ENCODE data around the gene CLIP2. TPM values are rescaled to one million over a fixed set of nuclear protein-coding genes. Genes with fewer than 3 reads are reported as not detected.

The CLIP2 gene
- total RNA-seq, 1 experiment from 2014 or later, result 21.6 TPM

- WGBS (ENCODE audit: extremely low coverage, insufficient read length, low lambda C conversion rate), result no CpG with 5 or more reads among the region's 5 CpGs
- H3K36me3 Mint-ChIP-seq (ENCODE audit: insufficient read depth in 1 of 3, low read depth in 3 of 3), result peaks cover 33 to 47% (median 45%) of the 10 kb centered on the region in 3 experiments; a peak in 6 of 7 replicates
- Histone ChIP-seq H2BK5ac (ENCODE audit: insufficient read length, low read length) (no peak overlapping the region), H3K4me1 (ENCODE audit: insufficient read depth, low read length) (no peaks in the 10 kb centered on the region; the same call in 1 of the 2 replicates), H2BK120ac (ENCODE audit: low read depth, low read length, poor library complexity, severe bottlenecking) (no peak overlapping the region), H3K27ac (ENCODE audit: insufficient read length, low read depth, low read length) (no peak overlapping the region), H3K79me1 (ENCODE audit: insufficient read depth, low read depth, low read length, poor library complexity, severe bottlenecking) (peaks cover 4% of the 10 kb centered on the region), H3K27me3 (ENCODE audit: insufficient read depth, low read length) (no peaks in the 10 kb centered on the region), H4K20me1 (ENCODE audit: control insufficient read depth, insufficient read depth, insufficient read length) (no peaks in the 10 kb centered on the region), H2BK12ac (ENCODE audit: insufficient read length, low read depth, low read length) (no peak overlapping the region), H4K91ac (ENCODE audit: insufficient read length, low read depth, low read length) (no peak overlapping the region), H4K5ac (ENCODE audit: insufficient read length, low read depth, low read length) (no peak overlapping the region), H3K9ac (ENCODE audit: extremely low read depth, insufficient read length, low read length) (no peak overlapping the region), H2BK20ac (ENCODE audit: low read depth, low read length, poor library complexity, severe bottlenecking) (no peak overlapping the region), H2BK15ac (ENCODE audit: low read depth, low read length) (no peak overlapping the region), H2AK5ac (ENCODE audit: insufficient read length, low read length) (no peak overlapping the region), H2AFZ (ENCODE audit: low read length) (no peak overlapping the region), H3K4ac (ENCODE audit: low read depth, low read length) (no peak overlapping the region), H3K14ac (ENCODE audit: insufficient read depth, low read length) (no peak overlapping the region), H3T11ph (ENCODE audit: low read length) (no peak overlapping the region), H3K4me2 (ENCODE audit: insufficient read depth, insufficient read length, low read length) (peak overlapping the region; percentile 49), H3K56ac (ENCODE audit: insufficient read length, low read depth, low read length) (no peak overlapping the region), H3K9me3 (ENCODE audit: control insufficient read depth, low read depth, low read length) (no peaks in the 10 kb centered on the region), H3K23ac (ENCODE audit: insufficient read length, low read depth, low read length) (no peak overlapping the region), H3K23me2 (ENCODE audit: insufficient read length, low read depth, low read length, poor library complexity, severe bottlenecking) (peaks cover 7% of the 10 kb centered on the region), H4K8ac (replicated peaks; ENCODE audit: insufficient read length, low read depth, low read length) (no peak overlapping the region), H3K18ac (ENCODE audit: insufficient read length, low read depth, low read length) (no peak overlapping the region), H3K79me2 (ENCODE audit: insufficient read depth, low read length) (peaks cover 5% of the 10 kb centered on the region; the same call in 1 of the 2 replicates)
- TF ChIP-seq CTCF (conservative IDR thresholded peaks at IDR 0.05), result no peak
- no peaks in the 10 kb centered on the region for H3K9me3 Mint-ChIP-seq
- H3K4me3 Mint-ChIP-seq, result peak overlapping the region; percentile 95 to 99
- no peak overlapping the region for H3K27ac Mint-ChIP-seq
- H3K4me1 Mint-ChIP-seq, result peaks cover 0 to 12% of the 10 kb centered on the region in 2 experiments; a peak in 2 of 4 replicates
- no peaks in the 10 kb centered on the region for H3K27me3 Mint-ChIP-seq (ENCODE audit: low read depth)
- DNase-seq, result no peak
Observed at GRCh38 chr7:74252893-74253292, 36.3 kb upstream of the CLIP2 start.

Measured in H9 (cell line).